Activated CD4-positive, alpha-beta T cell treated with anti-CD3 and anti-CD28 coated beads, Interleukin-2, amount 50 U/mL, for 48 hours (primary cell): ENCODE data around the gene WSB1.

ENCODE experiments used
- DNase-seq, 2 experiments: peaks; one replicate each; pipeline ENCODE4 v3.0.0-alpha.2; 2020

WSB1 gene

DNA sequence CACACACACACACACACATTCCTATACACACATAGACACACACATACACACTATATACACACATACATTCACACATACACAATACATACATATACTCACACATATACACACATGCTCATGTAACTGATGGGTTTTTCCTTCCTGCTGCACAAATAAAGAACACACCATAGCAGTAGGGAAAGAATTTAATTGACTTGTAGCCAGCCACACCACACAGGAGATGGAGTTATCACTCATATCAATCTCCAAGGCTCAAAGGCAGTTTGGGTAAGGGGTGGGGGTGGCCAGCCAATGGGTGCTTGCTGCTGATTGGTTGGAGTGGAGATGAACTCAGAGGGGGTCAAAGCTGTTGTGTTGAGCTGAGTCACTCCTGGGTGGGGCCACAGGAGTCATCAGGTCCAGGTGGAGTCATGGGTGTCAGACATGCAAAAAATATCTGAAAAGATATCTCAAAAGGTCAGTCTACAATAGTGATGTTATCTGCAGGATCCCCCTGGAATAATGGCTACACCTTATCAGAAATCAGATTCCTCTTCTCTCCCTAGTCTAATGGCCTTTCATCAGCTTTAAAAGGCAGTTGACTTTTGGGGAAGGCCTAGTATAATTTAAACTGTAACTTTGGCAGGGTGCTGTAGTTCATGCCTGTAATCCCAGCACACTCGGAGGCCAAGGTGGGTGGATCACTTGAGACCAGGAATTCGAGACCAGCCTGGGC, 46.1 kb downstream of the WSB1 start:
- peak; percentile 36 for DNase-seq

DNA sequence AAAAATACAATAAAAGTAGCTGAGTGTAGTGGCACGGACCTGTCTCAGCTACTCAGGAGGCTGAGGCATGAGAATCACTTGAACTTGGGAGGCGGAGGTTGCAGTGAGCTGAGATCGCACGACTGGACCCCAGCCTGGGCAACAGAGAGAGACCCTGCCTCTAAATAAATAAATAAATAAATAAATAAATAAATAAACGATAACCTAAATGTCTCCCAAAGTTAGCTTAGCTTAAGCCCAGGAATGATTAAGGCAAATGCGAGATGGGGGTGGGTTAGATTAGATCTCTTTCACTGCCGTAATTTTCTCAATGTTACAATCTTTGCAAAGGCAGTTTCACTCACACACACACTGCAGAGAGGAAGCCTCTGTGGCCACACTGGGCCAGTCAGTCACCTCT, 46.7 kb downstream of the WSB1 start:
- DNase-seq: no peak

DNA sequence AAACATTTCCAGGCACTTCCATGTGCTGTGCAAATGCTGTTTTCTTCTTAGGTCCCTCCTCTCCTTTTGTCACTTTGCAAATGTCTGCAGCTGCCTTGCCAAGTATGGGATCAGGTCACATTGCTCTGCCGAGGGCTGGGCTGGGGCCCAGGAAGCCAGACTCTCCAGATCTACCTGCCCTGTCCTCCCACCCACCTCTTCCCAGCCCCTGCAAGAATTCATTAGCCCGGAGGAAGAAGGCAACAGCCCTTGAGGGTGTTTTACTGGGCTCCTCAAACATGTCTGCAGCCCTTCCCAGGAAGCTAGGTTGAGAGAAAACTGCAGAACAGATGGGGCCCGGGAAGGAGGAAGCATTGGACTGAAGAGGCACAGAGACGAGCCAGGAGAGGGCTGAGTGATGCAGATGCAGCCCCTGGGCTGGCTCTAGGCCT, 47.1 kb downstream of the WSB1 start:
- DNase-seq: no peak

DNA sequence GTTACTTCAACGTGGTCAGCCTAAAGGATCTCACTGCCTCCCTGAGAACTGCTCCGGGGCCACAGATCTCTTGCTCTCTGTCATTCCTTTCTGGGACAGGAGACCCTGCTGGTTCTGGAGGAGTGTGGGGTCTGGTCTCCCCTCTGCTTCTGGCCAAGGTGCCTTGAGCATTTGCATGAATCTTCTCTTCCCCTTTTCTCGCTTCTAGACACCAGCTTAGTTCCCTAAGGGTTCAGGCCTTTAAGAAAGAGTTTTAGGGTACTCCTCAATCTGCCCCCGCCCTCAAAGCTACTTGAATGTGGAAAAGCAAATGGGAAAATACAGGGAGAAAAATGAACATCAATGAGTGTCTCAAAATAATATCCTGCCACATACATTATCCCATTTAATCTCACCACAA, 48.1 kb downstream of the WSB1 start:
- no peak for DNase-seq

DNA sequence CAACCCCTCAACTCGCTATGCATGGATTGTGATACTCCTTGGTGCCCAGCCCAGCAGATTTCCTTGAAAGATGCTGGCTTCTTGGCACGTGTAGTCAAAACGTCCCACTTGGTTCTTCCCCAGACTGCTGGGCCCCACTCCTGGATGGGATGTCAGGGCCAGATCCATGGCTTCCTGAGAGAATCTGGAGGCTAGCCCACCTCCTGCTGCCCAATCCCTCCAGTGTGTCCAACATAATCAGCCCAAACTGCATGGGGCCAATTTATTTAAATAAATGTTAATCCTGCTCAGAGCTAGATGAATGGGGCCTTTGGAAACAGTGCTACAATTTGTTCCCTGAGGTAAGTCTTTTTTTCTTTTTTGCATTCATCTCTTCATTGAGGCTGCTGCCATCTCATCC, 49.4 kb downstream of the WSB1 start:
- DNase-seq: no peak

DNA sequence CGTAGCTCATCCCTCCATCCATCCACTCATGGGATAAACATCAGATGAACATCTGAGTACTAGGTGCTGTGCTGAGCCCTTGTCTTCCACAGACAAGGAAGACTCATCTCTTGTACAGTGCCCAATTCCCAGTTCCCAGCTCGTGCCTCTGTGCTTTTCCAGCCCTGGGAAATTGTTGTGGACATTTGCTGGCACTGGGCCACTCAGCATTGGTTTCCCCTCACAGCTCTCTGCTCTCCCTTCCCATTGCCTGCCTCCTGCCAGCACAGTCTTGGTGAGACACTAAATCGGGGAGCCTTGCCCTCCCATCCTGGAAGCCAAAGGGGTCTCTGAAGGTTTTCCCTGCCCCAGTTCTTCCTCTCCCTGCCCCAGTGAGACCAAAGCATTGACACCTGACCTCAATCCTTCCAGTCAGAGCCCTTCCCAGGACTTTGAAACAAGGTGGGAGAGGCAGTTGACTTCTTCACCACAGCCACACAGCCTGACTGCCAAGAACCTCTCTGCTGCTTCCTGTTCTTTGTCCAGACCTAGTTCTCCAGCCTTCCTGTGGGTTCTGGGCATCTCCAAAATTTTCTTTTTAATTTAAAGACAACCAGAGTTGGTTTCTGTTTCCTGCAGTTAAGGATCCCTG, 50.2 kb downstream of the WSB1 start:
- DNase-seq: no peak

DNA sequence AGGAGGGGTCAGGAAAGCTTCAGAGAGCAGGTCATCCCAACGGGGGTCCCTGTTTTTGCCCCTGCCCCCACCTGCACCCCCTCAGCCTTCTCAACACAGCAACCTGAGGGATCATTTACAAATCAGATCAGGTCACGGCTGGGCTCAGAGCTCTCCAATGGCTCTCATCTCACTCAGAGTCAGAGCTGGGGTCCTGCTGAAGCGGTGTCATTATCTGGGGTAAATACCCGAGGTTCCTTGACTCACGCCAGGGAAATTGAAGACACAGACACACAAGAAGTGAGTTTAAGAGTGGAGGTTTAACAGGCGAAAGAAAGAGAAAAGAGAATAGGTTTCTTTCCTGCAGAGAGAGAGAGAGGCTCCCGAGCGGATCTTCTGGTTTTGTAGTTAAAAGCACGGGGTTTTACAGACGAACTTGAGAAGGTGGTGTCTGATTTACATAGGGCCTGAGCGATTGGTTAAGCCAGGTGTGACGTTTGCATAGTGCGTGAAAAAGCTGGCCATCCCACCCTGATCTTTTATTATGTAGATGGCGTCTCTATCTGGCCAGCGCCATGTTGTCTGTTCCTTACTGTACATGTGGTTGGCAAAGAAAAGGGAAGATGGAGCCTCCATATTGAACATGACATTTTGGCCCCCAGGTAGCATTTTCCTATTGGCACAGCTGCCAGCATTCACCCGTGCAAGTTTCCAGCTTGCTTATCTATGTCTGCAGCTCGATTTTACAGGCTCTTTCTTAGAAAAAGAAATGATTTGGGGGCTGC, 51.4 kb downstream of the WSB1 start:
- no peak for DNase-seq

DNA sequence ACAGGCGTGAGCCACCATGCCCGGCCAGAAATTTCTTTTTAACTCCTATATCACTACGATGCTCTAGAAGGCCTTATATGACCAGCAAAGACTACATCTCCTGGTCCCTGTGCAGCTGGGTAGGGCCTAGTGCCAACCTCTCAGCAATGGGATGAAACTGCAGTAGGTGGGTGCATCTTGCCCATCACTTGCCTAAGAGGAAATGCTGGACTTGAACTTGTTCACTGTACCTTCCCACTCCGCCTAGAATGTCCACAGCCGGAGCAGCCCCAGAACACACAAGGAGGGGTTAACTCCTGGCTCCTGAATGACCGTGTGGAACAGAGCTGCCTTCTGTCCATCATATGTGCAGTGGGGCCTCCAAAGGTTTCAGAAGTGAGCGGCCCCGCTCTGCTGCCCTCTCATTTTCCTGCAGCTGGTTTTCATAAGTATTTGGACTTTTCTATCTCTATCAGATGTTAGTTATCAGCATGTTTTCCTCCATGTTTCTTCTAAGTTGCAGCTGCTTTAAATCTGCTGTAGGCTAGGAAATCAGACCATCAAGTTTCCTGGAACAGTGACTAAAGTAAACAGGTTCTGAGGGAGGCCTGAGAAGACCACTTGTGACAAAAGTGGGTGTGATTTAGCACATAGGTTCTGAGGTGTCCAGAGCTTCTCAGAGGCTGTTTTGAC, 52.5 kb downstream of the WSB1 start:
- no peak for DNase-seq

DNA sequence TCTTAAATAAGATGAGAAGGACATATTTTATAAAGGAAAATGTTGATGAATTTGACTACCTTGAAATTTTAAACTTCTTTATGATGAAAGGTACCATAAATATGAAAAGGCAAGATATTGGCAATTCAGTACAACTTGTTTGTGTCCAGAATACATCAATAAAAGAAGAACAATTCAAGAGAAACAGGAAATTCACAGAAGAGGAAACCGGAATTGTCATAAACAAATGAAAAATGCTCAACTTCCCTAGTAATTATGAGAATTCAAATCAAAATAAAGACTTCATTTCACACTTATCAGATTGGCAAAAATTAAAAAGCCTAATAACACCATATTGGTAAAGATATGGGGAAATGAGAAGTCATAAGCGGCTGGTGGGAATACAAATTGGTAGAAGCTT, 54.3 kb downstream of the WSB1 start:
- DNase-seq: no peak

DNA sequence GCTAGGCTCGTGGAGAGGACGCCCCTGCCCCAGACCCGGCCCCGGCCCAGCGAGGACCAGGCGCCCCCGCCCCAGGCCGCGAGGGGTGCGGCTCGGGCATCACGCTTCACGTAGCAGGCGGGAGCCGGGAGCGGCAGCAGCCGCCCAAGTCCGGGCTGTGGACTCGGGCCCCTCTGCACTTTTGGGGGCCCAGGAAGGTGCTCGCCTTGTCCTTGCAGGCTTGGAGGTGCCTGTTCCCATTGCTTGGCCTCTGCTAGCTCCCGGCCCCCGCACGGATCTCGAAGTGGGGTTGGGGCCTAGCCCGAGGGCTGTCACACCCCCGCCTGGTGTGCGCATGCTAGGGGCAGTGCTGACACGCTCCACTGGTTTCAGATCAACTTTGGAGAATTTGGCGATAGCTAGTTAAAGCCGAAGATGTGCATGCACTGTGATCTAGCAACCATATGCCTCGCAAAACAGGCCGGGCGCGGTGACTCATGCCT, 55.7 kb downstream of the WSB1 start:
- no peak for DNase-seq

DNA sequence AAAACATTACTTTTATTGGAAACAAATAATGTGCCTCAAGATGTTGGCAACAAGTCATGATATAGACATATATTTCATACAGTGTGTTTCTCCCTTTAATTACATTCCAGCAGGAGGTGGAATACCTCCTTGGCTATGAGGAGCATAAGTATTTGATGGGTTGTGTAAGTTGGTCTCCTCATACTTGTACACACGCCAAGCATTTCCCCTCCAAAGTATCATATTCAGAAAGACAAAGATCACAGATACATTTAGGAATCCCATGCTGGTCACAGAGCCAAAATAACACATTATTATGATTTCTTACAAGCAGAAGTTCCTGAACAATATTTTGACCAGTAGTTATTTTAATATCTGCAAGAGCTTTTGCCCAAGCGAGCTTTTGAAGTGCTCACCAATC, 57.8 kb downstream of the WSB1 start:
- DNase-seq: no peak

DNA sequence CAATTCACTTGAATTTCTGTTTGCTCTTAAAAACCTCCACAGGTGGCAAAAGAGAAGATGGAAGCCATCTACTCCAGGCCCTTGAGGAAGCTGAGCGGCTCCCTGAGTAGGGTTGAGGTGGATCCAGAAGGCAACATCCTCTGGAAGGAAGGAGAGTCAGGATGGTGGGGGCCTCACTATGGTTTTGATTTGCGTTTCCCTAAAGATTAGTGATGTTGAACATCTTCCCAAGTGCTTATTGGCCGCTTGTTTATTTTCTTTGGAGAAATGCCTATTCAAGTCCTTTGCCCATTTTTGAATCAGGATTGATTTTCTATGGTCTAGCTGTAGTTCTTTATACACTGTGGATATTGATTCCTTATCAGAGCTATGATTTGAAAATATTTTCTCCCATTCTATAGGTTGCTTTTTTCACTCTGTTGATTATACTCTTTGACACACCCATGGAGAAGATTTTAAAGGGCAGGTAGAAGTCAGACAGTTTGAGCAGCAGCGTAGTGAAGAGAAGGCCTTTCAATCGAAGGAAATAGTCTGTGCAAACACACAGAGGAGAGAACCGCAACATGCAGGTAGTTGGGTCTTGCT, 58.6 kb downstream of the WSB1 start:
- DNase-seq: no peak

DNA sequence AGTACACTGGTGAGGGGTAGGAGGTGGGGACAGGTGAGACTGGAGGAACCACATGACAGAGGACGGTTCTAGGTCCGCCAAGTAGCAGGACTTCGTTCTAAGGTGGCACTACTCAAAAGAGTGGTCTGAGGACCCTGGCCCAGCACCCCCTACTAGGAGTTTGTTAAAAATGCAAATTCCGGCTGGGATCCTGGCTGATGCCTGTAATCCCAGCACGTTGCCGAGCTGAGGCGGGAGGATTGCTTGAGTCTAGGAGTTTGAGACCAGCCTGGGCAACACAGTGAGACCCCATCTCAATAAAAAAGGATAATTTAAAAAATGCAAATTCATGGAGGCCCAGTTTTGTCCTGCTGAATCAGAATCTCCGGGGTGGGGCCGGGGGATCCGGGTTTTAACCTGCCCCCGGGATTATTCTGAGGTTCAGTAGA, 59.1 kb downstream of the WSB1 start:
- DNase-seq: no peak

DNA sequence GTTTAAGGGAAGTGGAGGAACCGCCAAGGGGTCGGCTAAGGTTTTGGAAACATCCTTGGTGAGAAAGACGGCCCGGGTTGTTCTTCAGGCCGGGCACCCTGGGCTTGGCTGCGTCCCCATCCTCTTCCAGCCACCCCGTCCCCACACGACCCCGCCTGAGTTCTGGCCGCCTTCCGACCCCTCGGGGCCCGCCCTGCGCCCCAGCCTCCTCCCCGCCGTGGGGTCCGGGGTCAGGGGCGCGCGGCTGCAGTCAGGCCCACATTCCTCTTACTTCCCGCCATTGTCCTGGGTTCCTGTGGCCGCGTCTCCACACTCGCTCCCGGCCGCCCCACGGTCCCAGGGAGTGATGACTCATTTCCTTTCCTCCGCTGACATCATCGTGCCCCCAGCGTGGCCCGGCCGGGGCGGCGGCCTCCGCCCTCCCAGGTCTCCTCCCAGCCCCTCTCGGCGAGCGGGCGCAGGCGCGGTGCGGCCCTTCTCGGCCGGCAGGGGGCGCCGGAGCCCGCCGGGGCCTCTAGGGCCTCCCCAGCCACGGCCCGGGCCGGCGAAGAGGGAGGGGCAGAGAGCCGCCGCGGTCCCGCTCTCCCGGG, 59.6 kb downstream of the WSB1 start:
- peak; percentile 84 to 88 for DNase-seq

DNA sequence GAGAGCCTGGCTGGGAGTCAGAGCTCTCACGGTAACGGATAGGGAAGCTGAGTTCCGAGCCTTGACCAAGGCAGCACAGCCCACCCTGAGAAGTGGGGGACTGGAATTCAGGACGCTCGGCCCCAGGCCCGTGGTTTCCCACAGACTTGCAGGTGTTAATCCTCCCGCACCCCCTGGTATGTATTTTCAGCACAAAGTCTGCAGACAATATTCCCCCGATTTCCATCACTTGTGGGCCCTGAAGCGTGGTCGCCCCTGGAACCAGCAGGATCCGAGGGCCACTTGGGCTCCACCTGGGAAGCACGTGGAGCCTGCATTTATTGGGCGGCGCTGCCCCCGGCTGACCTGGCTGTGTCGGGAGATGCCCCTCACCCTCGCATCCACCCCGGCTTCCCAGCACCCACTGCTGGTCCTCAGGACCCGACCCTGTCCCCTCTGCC, 60.2 kb downstream of the WSB1 start:
- DNase-seq: no peak

DNA sequence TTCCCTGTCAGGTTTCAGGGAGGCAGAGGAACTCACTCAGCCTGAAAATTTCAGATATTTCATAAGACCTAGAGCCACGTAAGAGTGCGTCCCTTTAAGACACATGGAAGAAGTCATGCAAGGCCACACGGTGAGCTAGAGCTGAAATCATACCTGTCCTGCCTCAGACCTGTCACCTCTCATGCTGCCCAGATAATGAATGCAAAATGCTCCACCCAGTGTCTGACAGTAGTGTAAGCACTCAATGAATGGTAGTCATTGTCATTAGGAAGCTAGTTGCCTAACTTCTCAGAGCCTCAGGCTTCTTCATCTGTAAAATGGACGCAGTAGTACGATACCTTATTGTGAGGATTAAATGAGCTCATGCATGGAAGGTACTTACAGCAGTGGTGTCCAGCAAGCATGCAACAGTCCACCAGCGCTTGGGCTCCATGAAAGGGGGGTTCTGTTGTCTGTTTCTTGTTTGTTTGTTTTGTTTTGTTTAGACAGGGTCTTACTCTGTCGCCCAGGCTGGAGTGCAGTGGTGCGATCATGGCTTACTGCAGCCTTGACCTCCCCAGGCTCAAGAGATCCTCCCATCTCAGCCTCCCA, 60.7 kb downstream of the WSB1 start:
- DNase-seq: peak in 1 of 2 experiments; percentile 9

DNA sequence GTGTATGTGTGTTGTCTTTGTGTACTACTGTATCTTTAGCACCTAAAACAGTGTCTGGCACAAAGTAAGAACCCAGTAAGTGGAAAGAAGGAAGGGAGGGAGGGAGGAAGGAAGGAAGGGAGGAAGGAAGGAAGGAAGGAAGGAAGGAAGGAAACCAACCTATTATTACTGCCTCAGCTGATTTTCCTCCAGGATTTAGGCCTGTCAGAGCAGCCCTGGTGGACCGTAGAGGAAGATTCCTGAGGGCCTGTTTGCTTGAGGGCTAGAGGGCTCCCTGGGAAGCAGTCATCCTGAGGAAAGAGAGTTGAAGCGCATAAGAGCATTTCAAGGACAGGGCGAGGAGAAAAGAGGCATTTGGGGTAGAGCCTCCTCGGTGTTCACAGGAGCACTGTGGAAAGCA, 61.5 kb downstream of the WSB1 start:
- no peak for DNase-seq

DNA sequence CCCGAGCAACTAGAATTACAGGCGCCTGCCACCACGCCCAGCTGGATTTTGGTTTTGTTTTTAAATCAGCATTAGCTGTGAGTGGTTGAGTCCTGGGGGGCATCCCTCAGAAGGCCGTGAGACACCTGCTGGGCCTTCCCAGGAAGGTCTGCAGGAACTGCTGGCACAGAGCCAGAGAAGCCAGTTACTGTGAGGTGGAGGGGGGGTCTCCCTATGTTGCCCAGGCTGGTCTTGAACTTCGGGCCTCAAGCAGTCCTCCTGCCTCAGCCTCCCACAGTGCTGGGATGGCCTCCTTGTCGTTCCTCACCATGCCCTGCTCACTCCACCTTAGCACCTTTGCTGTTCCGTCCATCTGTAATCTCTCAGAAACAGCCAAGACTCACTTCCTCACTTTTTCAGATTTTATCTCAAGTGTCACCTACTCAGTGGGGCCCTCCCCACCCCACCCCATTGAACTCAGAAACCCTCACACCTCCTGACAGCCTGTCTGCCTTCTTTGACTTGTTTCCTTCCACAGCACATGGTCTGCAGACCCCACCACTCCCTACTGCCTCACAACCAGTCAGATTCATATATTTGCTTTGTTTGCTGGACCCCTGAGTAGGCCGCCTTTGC, 62.3 kb downstream of the WSB1 start:
- no peak for DNase-seq

DNA sequence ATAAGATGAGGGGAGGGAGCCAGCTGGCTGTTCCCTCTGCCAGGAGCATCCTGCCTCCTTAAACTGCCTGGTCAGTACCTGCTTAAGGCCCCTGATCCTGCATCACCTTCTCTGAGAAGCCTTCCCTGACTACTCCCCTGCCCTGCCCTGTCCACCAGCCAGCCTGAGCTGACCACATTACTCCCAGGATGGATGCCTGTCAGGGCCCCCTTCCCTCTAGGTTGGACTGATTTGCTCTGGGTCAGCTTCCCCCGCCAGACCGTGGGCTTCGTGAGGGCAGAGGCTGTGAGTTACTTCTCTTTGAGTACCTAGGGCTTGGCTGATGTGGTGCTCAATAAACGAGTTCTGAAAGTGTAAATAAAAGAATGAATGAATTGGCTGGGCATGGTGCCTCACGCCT, 63.3 kb downstream of the WSB1 start:
- no peak for DNase-seq

DNA sequence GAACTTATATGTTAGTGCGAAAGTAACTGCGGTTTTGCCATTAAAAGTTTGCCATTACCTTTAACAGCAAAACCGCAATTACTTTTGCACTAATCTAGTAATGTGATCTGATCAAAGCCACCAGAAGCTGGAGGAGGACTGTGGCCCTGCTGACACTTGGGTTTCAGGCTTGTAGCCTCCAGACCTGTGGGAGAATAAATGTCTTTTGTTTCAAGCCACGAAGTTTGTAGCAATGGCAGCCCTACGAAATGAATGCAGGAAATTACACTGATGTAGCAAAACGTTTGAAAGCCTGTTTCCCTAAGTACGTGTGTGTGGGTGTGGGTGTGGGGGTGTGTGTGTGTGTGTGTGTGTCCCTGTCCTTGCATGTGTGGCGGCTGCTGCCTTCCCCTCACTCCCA, 66.6 kb downstream of the WSB1 start:
- no peak for DNase-seq

DNA sequence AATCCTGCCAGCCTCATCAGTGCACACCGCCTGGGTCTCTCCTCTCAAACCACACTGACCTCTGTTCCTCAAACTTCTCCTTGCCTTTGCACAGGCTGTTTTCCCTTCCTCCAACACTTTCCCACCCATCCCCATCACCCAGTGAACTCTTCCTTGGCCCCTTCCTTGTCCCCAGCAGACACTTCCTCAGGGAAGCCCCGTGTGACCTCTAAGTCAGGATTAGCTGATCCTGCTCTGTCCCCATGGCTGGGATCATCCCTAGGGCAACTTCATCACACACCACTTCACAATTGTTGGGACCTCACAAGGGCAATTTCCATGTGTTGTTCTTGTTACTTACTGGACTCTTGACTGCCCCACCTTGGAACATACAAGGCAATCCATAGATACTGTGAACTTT, 67.8 kb downstream of the WSB1 start:
- no peak for DNase-seq

DNA sequence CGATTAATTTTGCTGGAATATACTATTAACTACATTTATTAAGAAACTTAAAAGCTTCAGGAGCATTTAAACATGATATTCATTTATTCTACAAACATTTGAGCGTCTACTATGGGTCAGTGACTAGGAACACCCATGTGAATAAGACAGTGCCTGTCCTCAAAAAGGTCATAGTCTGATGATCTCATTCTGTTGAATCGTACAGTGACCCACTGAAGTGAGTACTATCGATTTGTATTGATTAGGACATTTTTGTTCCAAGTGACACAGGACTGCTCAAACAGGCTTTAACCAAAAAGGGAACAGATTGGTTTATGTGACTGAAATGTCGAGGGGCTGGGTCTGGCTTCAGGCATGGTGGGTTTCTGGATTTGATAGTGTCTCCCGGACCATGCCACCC, 68.6 kb downstream of the WSB1 start:
- DNase-seq: no peak
